Mesothelial cell of epicardium (in vitro differentiated cells): ENCODE results near the gene ST6GALNAC6. TPM values are rescaled to one million over a fixed set of nuclear protein-coding genes. Genes with fewer than 3 reads are reported as not detected.
A peak's percentile ranks its signal among the peaks of the same experiment; 100 is the strongest.

Experiments used
- DNase-seq, 2 experiments: peaks; one replicate each; pipeline ENCODE4 v3.0.0; 2021; ENCODE audit warnings: low spot score in 2 of 2; ENCODE audit not compliant: unreplicated experiment in 2 of 2
- H3K27ac Mint-ChIP-seq: 2 replicates; pipeline ENCODE4 v1.8.0; 2021; ENCODE audit warnings: mixed read lengths
- H3K27me3 Mint-ChIP-seq: 2 replicates; pipeline ENCODE4 v1.8.0; 2021; ENCODE audit warnings: low read depth, mixed read lengths
- H3K36me3 Mint-ChIP-seq: 2 replicates; pipeline ENCODE4 v1.8.0; 2021; ENCODE audit warnings: mixed read lengths
- H3K4me1 Mint-ChIP-seq: 2 replicates; pipeline ENCODE4 v1.8.0; 2021; ENCODE audit warnings: mixed read lengths
- H3K4me3 Mint-ChIP-seq: 2 replicates; pipeline ENCODE4 v1.8.0; 2021; ENCODE audit warnings: mild to moderate bottlenecking, moderate library complexity, mixed read lengths
- H3K9me3 Mint-ChIP-seq: 2 replicates; pipeline ENCODE4 v1.8.0; 2021; ENCODE audit warnings: mixed read lengths
- total RNA-seq: library from RNA; stranded (reverse); gene quantifications from 3 replicates; pipeline ENCODE4 v1.2.1, GENCODE V29; 2021
- TF ChIP-seq, protein P1 (sequence below): fragments of 200-600 bp; sonication (generic); IDR thresholded peaks from one replicate; pipeline ENCODE4 v1.5.0; 2021; ENCODE audit warnings: antibody characterized with exemption; ENCODE audit not compliant: unreplicated experiment

ST6GALNAC6 gene
- total RNA-seq, 1 donor from 2014 or later, result 34.2 TPM

DNA sequence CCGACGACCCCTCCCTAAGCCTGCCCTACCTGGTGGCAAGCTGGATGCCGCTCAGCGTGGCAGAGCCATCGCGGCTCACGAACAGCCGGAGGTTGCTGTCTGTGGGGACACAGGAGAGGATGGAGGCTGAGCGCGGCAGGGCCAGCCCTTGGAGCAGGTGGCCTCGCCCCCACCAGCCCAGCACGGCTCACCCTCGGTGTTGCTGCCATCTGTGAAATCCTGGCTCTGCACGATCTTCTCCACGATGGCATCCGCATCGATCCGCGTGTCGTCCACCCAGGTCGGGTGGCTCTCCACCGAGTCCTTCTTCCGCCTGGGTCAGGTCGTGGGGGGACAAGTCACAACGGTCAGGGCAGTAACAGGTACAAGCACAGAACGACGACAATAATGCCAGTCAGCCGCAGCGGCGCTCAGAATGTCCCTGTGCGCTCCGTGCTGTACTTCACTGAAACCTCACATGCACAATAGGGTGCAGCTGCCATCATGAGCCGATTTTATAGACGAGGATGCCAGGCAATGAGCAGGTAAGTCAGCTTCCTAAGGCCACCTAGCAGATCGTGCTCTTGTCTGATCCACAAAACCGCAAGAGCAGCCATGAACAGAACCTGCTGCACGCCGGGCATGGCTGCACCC, 45.3 kb upstream of the ST6GALNAC6 start:
- Mint-ChIP-seq H3K36me3 (peaks cover 26% of the 10 kb centered on the region), H3K27ac (no peak overlapping the region), H3K27me3 (no peaks in the 10 kb centered on the region), H3K4me1 (peaks cover 5% of the 10 kb centered on the region), H3K4me3 (no peak overlapping the region), H3K9me3 (no peaks in the 10 kb centered on the region)
- no peak for DNase-seq
- TF ChIP-seq, protein P1, sequence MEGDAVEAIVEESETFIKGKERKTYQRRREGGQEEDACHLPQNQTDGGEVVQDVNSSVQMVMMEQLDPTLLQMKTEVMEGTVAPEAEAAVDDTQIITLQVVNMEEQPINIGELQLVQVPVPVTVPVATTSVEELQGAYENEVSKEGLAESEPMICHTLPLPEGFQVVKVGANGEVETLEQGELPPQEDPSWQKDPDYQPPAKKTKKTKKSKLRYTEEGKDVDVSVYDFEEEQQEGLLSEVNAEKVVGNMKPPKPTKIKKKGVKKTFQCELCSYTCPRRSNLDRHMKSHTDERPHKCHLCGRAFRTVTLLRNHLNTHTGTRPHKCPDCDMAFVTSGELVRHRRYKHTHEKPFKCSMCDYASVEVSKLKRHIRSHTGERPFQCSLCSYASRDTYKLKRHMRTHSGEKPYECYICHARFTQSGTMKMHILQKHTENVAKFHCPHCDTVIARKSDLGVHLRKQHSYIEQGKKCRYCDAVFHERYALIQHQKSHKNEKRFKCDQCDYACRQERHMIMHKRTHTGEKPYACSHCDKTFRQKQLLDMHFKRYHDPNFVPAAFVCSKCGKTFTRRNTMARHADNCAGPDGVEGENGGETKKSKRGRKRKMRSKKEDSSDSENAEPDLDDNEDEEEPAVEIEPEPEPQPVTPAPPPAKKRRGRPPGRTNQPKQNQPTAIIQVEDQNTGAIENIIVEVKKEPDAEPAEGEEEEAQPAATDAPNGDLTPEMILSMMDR, result no peak

DNA sequence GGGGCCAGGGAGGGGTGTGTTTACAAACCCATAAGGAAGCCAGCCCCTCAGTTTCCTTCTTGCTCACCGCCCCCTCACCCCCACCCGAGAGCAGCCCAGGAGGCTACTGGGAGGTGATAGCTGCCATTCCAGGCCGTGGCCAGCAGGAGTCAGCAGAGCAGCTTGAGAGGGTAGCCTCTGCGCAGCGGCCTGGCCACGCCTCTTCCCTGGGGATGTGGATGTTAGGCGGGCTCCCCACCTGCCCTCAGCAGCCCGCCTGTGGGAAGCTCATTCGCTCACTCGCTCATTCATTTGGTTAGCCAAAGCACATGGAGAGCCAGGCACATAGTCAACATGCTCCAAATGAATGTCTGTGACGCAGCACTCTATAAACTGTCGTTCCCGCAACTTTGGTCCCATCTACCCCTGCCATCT, 44.3 kb upstream of the ST6GALNAC6 start:
- H3K4me3 Mint-ChIP-seq, result no peak overlapping the region
- peak overlapping the region; percentile 59 for H3K27ac Mint-ChIP-seq
- H3K36me3 Mint-ChIP-seq, result peaks cover 26% of the 10 kb centered on the region

DNA sequence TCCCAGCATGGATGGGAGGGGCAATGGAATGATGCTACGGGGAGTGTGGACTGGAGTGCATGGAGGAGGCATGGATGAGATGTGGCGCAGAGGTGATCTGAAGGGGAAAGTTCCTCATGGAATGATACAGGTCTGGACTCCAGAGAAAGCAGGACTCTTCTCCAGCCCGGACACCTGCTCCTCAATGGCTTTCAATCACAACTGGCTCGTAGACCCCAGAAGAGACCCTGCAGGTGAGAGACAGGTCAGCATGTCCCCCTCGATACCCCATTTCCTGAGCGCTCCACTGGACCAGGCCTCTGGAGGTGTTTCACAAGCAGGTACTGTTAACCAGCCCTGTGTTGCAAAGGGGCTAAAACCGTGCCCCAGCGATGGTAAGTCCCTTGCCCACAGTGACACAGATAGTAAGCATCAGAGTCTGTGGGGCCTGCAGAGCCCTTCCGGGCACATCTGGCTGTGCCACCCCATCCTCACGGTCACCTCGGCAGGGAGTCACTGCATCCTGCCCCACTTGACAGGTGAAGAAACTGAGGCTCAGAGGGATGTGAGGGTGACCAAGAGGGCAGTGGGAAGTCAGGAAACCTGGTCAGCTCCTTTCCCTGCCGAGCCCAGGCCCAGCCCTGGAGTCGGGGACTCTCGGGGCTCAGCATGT, 43.7 kb upstream of the ST6GALNAC6 start:
- H3K36me3 Mint-ChIP-seq, result peaks cover 26% of the 10 kb centered on the region
- TF ChIP-seq, protein P1, result no peak
- no peaks in the 10 kb centered on the region for H3K27me3 Mint-ChIP-seq
- no peaks in the 10 kb centered on the region for H3K9me3 Mint-ChIP-seq
- H3K4me3 Mint-ChIP-seq, result no peak overlapping the region
- peak overlapping the region; percentile 52 for H3K27ac Mint-ChIP-seq
- no peak for DNase-seq
- peaks cover 9% of the 10 kb centered on the region for H3K4me1 Mint-ChIP-seq

More for the DNA sequence above, 44.3 kb upstream of the ST6GALNAC6 start:
- peak; percentile 63 to 81 for DNase-seq
- H3K9me3 Mint-ChIP-seq, result no peaks in the 10 kb centered on the region
- H3K27me3 Mint-ChIP-seq, result no peaks in the 10 kb centered on the region
- H3K4me1 Mint-ChIP-seq, result peaks cover 5% of the 10 kb centered on the region
- TF ChIP-seq, protein P1, result peak; percentile 65

DNA sequence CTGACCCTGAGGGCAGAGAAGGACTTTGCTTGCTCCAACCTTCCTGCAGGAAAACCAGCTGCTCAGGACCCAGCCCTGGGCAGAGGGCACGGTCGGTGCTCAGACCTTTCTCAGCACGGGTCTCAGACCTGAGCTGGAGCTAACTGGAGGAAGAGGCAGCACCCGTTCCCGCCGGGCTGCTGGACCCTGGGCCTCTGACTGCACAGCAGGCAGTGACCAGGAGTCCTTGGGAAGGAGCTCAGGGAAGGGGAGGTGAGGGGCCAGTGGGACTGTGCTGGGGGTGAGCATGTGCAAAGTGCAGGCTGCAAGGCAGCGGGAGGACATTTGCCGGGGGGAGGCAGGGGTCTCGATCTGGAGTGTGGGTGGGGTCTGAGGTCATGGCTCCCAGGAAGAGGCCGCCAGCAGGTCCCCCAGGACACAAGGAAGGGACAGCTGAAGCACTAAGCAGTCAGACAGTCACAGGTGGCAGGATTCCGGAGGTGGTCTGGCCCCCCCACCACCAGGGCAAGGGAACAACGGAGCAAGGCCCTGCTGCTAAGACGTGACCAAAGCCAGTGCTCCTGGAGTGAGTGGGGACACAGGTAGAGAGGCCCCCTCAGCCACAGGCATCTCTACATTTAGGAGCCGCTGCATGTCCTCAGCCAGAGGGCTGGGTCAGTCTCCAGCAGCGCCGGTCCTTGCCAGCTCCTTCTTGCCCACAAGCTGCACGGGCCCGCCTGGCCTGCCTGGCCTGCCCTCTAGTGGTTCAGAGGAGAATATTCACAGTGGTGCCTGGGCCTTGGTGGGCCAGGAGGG, 43.0 kb upstream of the ST6GALNAC6 start:
- peaks cover 22% of the 10 kb centered on the region for H3K36me3 Mint-ChIP-seq
- H3K4me1 Mint-ChIP-seq, result peaks cover 13% of the 10 kb centered on the region
- TF ChIP-seq, protein P1, result peak; percentile 90
- DNase-seq, result no peak
- H3K4me3 Mint-ChIP-seq, result no peak overlapping the region
- no peaks in the 10 kb centered on the region for H3K9me3 Mint-ChIP-seq
- H3K27me3 Mint-ChIP-seq, result no peaks in the 10 kb centered on the region
- peak overlapping the region; percentile 52 for H3K27ac Mint-ChIP-seq

DNA sequence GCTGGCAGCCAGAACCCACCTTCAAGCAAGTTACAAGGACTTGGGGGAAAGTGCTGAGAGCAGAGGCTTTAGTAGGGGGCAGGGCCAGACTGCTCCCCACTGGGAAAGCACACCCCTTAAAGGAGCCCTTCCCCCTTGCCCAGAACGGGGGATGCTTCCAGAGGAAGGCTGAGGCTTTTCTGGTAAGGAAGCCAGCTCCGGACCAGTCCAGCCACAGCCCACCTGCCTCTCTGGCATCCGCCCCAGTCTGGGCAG, 42.5 kb upstream of the ST6GALNAC6 start:
- Mint-ChIP-seq H3K4me1 (peaks cover 17% of the 10 kb centered on the region), H3K27me3 (no peaks in the 10 kb centered on the region), H3K36me3 (peaks cover 19% of the 10 kb centered on the region), H3K9me3 (no peaks in the 10 kb centered on the region), H3K4me3 (no peak overlapping the region), H3K27ac (no peak overlapping the region)
- TF ChIP-seq, protein P1, result no peak
- no peak for DNase-seq
